ENCODE results near the gene SH3BGR.

GRCh38 chr21:39447264-39447663 lies 4.5 kb upstream of the SH3BGR start:
- TF ChIP-seq TAF1 (IDR thresholded peaks at IDR 0.05; ENCODE audit: low read depth, low read length) (no peak), POLR2A (IDR thresholded peaks at IDR 0.05; ENCODE audit: low read depth, low read length) (no peak), POLR2AphosphoS5 (IDR thresholded peaks at IDR 0.05; ENCODE audit: low read depth, low read length) (no peak)
